DND-41 (cell line): ENCODE measurements around the gene AFF3.

Source experiments
- ATAC-seq: fragments of 200-7000 bp; cut with Tn5 transposase; 3 replicates; pipeline ENCODE4 v1.9.1; 2021; ENCODE audit warnings: low read depth; ENCODE audit not compliant: insufficient read depth
- DNase-seq: peaks from one replicate; pipeline ENCODE4 v3.0.0-alpha.2; 2020
- H2AFZ ChIP-seq: 2 replicates; pipeline ENCODE4 v1.6.0; 2012; ENCODE audit warnings: low read depth, low read length
- H3K27ac ChIP-seq: 2 replicates; pipeline ENCODE4 v1.5.1; 2012; ENCODE audit warnings: low read length, inconsistent platforms
- H3K27me3 ChIP-seq: fragments of 200-600 bp; sonication (generic); 2 replicates; pipeline ENCODE4 v1.6.0; 2012; ENCODE audit warnings: low read length, mild to moderate bottlenecking, inconsistent platforms; ENCODE audit not compliant: insufficient read depth, poor library complexity
- H3K36me3 ChIP-seq: 2 replicates; pipeline ENCODE4 v1.5.1; 2012; ENCODE audit warnings: low read length, inconsistent platforms; ENCODE audit not compliant: insufficient read depth
- H3K4me1 ChIP-seq: 2 replicates; pipeline ENCODE4 v1.5.1; 2012; ENCODE audit warnings: mild to moderate bottlenecking, low read length; ENCODE audit not compliant: insufficient read depth
- H3K4me2 ChIP-seq: 2 replicates; pipeline ENCODE4 v1.6.0; 2012; ENCODE audit warnings: mild to moderate bottlenecking, moderate library complexity, low read length, inconsistent platforms; ENCODE audit not compliant: insufficient read depth
- H3K4me3 ChIP-seq, 2 experiments: fragments of 200-600 bp in 1 of 2; shearing (Covaris generic) in 1 of 2; 2 replicates each; pipeline ENCODE4 v1.5.1; 2012 to 2016; ENCODE audit warnings: inconsistent platforms in 2 of 2, low read length in 2 of 2, mild to moderate bottlenecking in 2 of 2, low read depth in 1 of 2, moderate library complexity in 1 of 2
- H3K79me2 ChIP-seq: 2 replicates; pipeline ENCODE4 v1.6.0; 2012; ENCODE audit warnings: low read length, inconsistent platforms; ENCODE audit not compliant: insufficient read depth
- H3K9ac ChIP-seq: 2 replicates; pipeline ENCODE4 v1.6.0; 2012; ENCODE audit warnings: low read depth, mild to moderate bottlenecking, inconsistent platforms, low read length, moderate library complexity
- H3K9me3 ChIP-seq: 2 replicates; pipeline ENCODE4 v1.5.1; 2012; ENCODE audit warnings: low read length, moderate library complexity, mild to moderate bottlenecking, inconsistent platforms; ENCODE audit not compliant: insufficient read depth, severe bottlenecking
- H4K20me1 ChIP-seq: 2 replicates; pipeline ENCODE4 v1.6.0; 2012; ENCODE audit warnings: low read length; ENCODE audit not compliant: insufficient read depth
- EZH2 ChIP-seq: IDR thresholded peaks from 3 replicates; pipeline ENCODE4 v1.6.1; 2012; ENCODE audit warnings: borderline replicate concordance, low read depth, mild to moderate bottlenecking, moderate library complexity, low read length, inconsistent platforms; ENCODE audit not compliant: severe bottlenecking
- TF ChIP-seq, protein P1 (sequence below): IDR thresholded peaks from 2 replicates; pipeline ENCODE4 v1.5.1; 2012; ENCODE audit warnings: borderline replicate concordance, low read length, moderate library complexity, mild to moderate bottlenecking; ENCODE audit not compliant: poor library complexity, severe bottlenecking; ENCODE audit errors: extremely low read depth

AFF3 gene

GRCh38 chr2:100066246-100066645, 76.1 kb downstream of the AFF3 start:
- Histone ChIP-seq H2AFZ (no peak overlapping the region), H3K4me1 (peaks cover 81% of the 10 kb centered on the region), H3K9ac (no peak overlapping the region), H3K27ac (no peak overlapping the region), H3K4me2 (no peak overlapping the region), H3K36me3 (peaks cover 10% of the 10 kb centered on the region; the same call in 1 of the 2 replicates), H3K27me3 (no peaks in the 10 kb centered on the region), H4K20me1 (no peaks in the 10 kb centered on the region), H3K4me3 (no peak overlapping the region), H3K9me3 (no peaks in the 10 kb centered on the region), H3K79me2 (0 out of 2 replicates have a peak, but pooled peaks cover 3% of the 10 kb centered on the region)
- ATAC-seq (no peak), DNase-seq (no peak)
- TF ChIP-seq, protein P1, sequence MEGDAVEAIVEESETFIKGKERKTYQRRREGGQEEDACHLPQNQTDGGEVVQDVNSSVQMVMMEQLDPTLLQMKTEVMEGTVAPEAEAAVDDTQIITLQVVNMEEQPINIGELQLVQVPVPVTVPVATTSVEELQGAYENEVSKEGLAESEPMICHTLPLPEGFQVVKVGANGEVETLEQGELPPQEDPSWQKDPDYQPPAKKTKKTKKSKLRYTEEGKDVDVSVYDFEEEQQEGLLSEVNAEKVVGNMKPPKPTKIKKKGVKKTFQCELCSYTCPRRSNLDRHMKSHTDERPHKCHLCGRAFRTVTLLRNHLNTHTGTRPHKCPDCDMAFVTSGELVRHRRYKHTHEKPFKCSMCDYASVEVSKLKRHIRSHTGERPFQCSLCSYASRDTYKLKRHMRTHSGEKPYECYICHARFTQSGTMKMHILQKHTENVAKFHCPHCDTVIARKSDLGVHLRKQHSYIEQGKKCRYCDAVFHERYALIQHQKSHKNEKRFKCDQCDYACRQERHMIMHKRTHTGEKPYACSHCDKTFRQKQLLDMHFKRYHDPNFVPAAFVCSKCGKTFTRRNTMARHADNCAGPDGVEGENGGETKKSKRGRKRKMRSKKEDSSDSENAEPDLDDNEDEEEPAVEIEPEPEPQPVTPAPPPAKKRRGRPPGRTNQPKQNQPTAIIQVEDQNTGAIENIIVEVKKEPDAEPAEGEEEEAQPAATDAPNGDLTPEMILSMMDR = no peak
- TF ChIP-seq EZH2 = no peak

DNA sequence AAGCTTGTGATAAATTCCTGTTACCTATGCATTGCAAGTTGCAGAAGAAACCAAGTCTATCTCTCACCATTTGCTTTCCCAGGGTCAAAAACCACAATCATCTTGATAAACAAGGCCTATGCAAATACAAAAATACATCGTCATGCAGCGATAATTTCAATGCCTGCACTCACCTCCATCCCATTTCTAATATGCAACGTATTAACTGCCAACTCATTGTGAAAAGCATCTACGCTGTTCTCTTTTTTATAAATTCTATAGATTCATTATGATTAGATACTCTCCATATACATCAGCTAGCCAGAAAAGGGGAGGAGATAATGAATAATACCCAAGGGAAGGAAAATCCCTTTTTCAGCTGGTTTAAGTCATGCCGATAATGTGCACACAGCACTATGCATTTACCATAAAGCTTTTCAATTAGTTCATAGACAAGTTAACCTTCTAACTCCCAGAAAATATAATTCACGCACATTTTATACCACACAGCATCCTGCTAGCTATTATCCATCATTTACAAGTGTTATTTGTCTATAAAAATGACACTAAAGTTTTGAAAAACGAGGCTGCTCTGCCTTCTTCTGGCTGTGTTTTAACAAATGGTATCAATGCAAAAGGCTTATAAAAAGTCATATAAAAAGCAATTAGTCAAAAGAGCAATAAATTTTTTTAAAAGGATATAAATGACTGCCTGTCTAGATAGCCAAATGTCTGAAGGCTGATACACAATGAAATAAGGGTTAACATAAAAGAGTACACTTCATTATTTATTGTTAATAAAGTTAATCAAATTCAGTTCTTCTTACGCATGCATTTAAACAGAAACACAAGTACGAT, 77.6 kb downstream of the AFF3 start:
- Histone ChIP-seq H3K27ac (no peak overlapping the region), H3K4me3 (no peak overlapping the region), H3K27me3 (no peaks in the 10 kb centered on the region), H3K4me2 (no peak overlapping the region), H2AFZ (no peak overlapping the region), H4K20me1 (no peaks in the 10 kb centered on the region; the same call in 1 of the 2 replicates), H3K9me3 (no peaks in the 10 kb centered on the region), H3K9ac (no peak overlapping the region), H3K36me3 (peaks cover 15% of the 10 kb centered on the region; the same call in 1 of the 2 replicates), H3K4me1 (peaks cover 75% of the 10 kb centered on the region), H3K79me2 (0 out of 2 replicates have a peak, but pooled peaks cover 3% of the 10 kb centered on the region)
- DNase-seq = no peak
- no peak for ATAC-seq
- TF ChIP-seq EZH2 = no peak
- TF ChIP-seq, protein P1 = no peak

GRCh38 chr2:100064165-100064564, 78.2 kb downstream of the AFF3 start:
- no peak overlapping the region for H3K4me3 ChIP-seq
- DNase-seq = no peak
- H3K79me2 ChIP-seq = 0 out of 2 replicates have a peak, but pooled peaks cover 3% of the 10 kb centered on the region
- H3K36me3 ChIP-seq = peaks cover 18% of the 10 kb centered on the region; the same call in 1 of the 2 replicates
- no peaks in the 10 kb centered on the region for H3K9me3 ChIP-seq
- TF ChIP-seq, protein P1 = no peak
- no peak for TF ChIP-seq EZH2
- no peak overlapping the region for H3K9ac ChIP-seq
- peaks cover 75% of the 10 kb centered on the region for H3K4me1 ChIP-seq
- no peak for ATAC-seq
- no peaks in the 10 kb centered on the region for H3K27me3 ChIP-seq
- no peak overlapping the region for H2AFZ ChIP-seq
- no peaks in the 10 kb centered on the region; the same call in 1 of the 2 replicates for H4K20me1 ChIP-seq
- H3K4me2 ChIP-seq = no peak overlapping the region
- H3K27ac ChIP-seq = no peak overlapping the region
